HepG2 (cell line): ENCODE results near the gene TRABD. TPM values are rescaled to one million over a fixed set of nuclear protein-coding genes. Genes with fewer than 3 reads are reported as not detected.

Source experiments
- ATAC-seq: fragments of 200-7000 bp; cut with Tn5 transposase; 3 replicates; pipeline ENCODE4 v1.9.1; 2020; ENCODE audit warnings: mild to moderate bottlenecking, moderate library complexity
- BruUV-seq: library from RNA; stranded (reverse); fragments of 400-500 nt; replicated peaks from 2 replicates; lab custom pipeline; 2021; lab: Mats Ljungman, UMichigan
- CTCF ChIA-PET: fragments of 300-600 bp; formaldehyde crosslinking; extraction: SDS; loops from one replicate; lab custom pipeline; 2021; ENCODE audit warnings: low total read pairs, inconsistent platforms, low intra/inter-chr PET ratio; lab: Yijun Ruan, JAX
- POLR2A ChIA-PET: fragments of 350-600 bp; sonication (Branson Sonifier 250); formaldehyde crosslinking; loops from one replicate; lab custom pipeline; 2020; ENCODE audit warnings: antibody characterized with exemption, inconsistent platforms; lab: Yijun Ruan, JAX
- DNase-seq: peaks from one replicate; pipeline ENCODE4 v3.0.0-alpha.2; 2015; ENCODE audit warnings: low spot score
- FAIRE-seq: peaks from 3 replicates; lab custom pipeline; 2011; peaks lifted over from hg19 to GRCh38; lab: Jason Lieb, UNC
- H2AFZ ChIP-seq: one replicate; pipeline ENCODE4 v1.6.1; 2011; ENCODE audit warnings: low read length, inconsistent platforms
- H3K27ac ChIP-seq: fragments of 300-600 bp; 3 replicates; pipeline ENCODE4 v1.8.0; 2011; ENCODE audit warnings: mixed run types, mild to moderate bottlenecking, mixed read lengths, low read length, inconsistent platforms; ENCODE audit not compliant: insufficient read depth; ENCODE audit errors: extremely low read length
- H3K27me3 ChIP-seq, 2 experiments: fragments of 200-600 bp in 1 of 2; 2 replicates in 1 of 2; 3 replicates in 1 of 2; pipeline versions ENCODE4 v1.6.0 to v1.8.0; 2011; ENCODE audit warnings: low read length in 2 of 2, mild to moderate bottlenecking in 2 of 2, moderate library complexity in 2 of 2, inconsistent platforms in 1 of 2; ENCODE audit not compliant: insufficient read depth in 2 of 2, control insufficient read depth in 1 of 2
- H3K36me3 ChIP-seq, 2 experiments: fragments of 200-600 bp in 1 of 2; replicated peaks in 1 of 2; 2 replicates in 1 of 2; 3 replicates in 1 of 2; pipeline versions ENCODE4 v1.5.1 to v1.8.0; 2011; ENCODE audit warnings: low read length in 2 of 2, inconsistent platforms in 1 of 2; ENCODE audit not compliant: insufficient read depth in 2 of 2, control insufficient read depth in 1 of 2
- H3K4me1 ChIP-seq: 2 replicates; pipeline ENCODE4 v1.5.1; 2012; ENCODE audit warnings: low read length, inconsistent platforms; ENCODE audit not compliant: insufficient read depth
- H3K4me2 ChIP-seq: 2 replicates; pipeline ENCODE4 v1.6.0; 2011; ENCODE audit warnings: low read depth, low read length, inconsistent platforms
- H3K4me3 ChIP-seq, 3 experiments: fragments of 200-600 bp in 1 of 3; sonication (generic), shearing (Covaris generic) in 1 of 3; replicated peaks in 1 of 3; 2 replicates each; pipeline ENCODE4 v1.5.1; 2011 to 2016; ENCODE audit warnings: low read length in 3 of 3, inconsistent platforms in 2 of 3, low read depth in 2 of 3, mild to moderate bottlenecking in 2 of 3, control low read depth in 1 of 3, mixed read lengths in 1 of 3; ENCODE audit not compliant: insufficient read depth in 1 of 3
- H3K79me2 ChIP-seq: one replicate; pipeline ENCODE4 v1.6.1; 2011; ENCODE audit warnings: low read length, inconsistent platforms; ENCODE audit not compliant: insufficient read depth
- H3K9ac ChIP-seq: 2 replicates; pipeline ENCODE4 v1.6.0; 2011; ENCODE audit warnings: mild to moderate bottlenecking, low read depth, low read length, inconsistent platforms; ENCODE audit not compliant: insufficient read depth
- H3K9me3 ChIP-seq: 2 replicates; pipeline ENCODE4 v1.5.1; 2012; ENCODE audit warnings: mild to moderate bottlenecking, low read length
- H4K20me1 ChIP-seq: 2 replicates; pipeline ENCODE4 v1.6.0; 2011; ENCODE audit warnings: inconsistent platforms, mild to moderate bottlenecking, low read length, moderate library complexity; ENCODE audit not compliant: insufficient read depth
- AGO2 ChIP-seq: fragments of 200-400 bp; formaldehyde crosslinking; optimal IDR thresholded peaks from 2 replicates; pipeline ENCODE3; 2017; ENCODE audit warnings: mild to moderate bottlenecking, low read depth, low read length, moderate library complexity
- HCFC1 ChIP-seq: fragments of 150-350 bp; IDR thresholded peaks from 2 replicates; pipeline ENCODE4 v1.6.1; 2014; ENCODE audit warnings: low read depth, low read length
- JDP2 ChIP-seq: sonication (generic); formaldehyde crosslinking; IDR thresholded peaks from 2 replicates; pipeline ENCODE4 v1.8.1; 2022; ENCODE audit warnings: missing genetic modification reagents, borderline replicate concordance
- KDM2A ChIP-seq: sonication (generic); formaldehyde crosslinking; IDR thresholded peaks from 2 replicates; pipeline ENCODE4 v1.4.0; 2020; ENCODE audit warnings: low read depth, missing genetic modification reagents, borderline replicate concordance
- MEIS2 ChIP-seq: sonication (generic); formaldehyde crosslinking; IDR thresholded peaks from 2 replicates; pipeline ENCODE4 v1.9.0; 2021; ENCODE audit warnings: mild to moderate bottlenecking, missing genetic modification reagents
- SKI ChIP-seq: fragments of 450-650 bp; IDR thresholded peaks from one replicate; pipeline ENCODE4 v1.6.1; 2018; ENCODE audit warnings: mild to moderate bottlenecking; ENCODE audit not compliant: partially characterized antibody
- SUZ12 ChIP-seq: fragments of 150-350 bp; IDR thresholded peaks from 2 replicates; pipeline ENCODE4 v1.6.1; 2014; ENCODE audit warnings: low read depth, low read length
- ZNF264 ChIP-seq: sonication (generic); formaldehyde crosslinking; IDR thresholded peaks from 2 replicates; pipeline ENCODE4 v1.4.0; 2020; ENCODE audit warnings: missing genetic modification reagents
- ZNF354B ChIP-seq: sonication (generic); formaldehyde crosslinking; IDR thresholded peaks from 2 replicates; pipeline ENCODE4 v1.8.0; 2022; ENCODE audit warnings: mild to moderate bottlenecking, missing genetic modification reagents
- ZNF441 ChIP-seq: sonication (generic); formaldehyde crosslinking; IDR thresholded peaks from 2 replicates; pipeline ENCODE4 v1.7.0; 2021; ENCODE audit warnings: missing genetic modification reagents, borderline replicate concordance
- WGBS: methylation state at CpG from one replicate; pipeline ENCODE4 v1.1.6; 2017; ENCODE audit warnings: low lambda C conversion rate; 5-methylcytosine and 5-hydroxymethylcytosine counted together
- in situ Hi-C: cut with HindIII; loops from 2 replicates; pipeline ENCODE4 v1.10.0; 2017; ENCODE audit warnings: low pct_unique_long_range_greater_than_20kb; ENCODE audit not compliant: extremely low pct_ligation_motif_present
- intact Hi-C: fragments of 100-400 bp; cut with micrococcal nuclease; formaldehyde crosslinking; loops from one replicate; pipeline ENCODE4 v1.10.0; 2022; ENCODE audit not compliant: unreplicated experiment
- polyA plus RNA-seq, 8 experiments: library from polyadenylated mRNA; depleted of rRNA in 3 of 8; stranded (reverse) in 7 of 8; unstranded in 1 of 8; fragments of >200 nt; fragmentation: Illumina TruSeq in 4 of 8; extraction: Trizol in 4 of 8; gene quantifications; 2 replicates each; pipeline versions ENCODE4 v1.2.1 to v1.2.3, GENCODE V29; 2011 to 2016; ENCODE audit warnings: low read depth in 4 of 8, missing spikeins in 1 of 8, mixed read lengths in 1 of 8; ENCODE audit not compliant: insufficient read depth in 1 of 8
- total RNA-seq, 5 experiments: library from RNA; depleted of rRNA; stranded (reverse); fragments of >200 nt; fragmentation: Illumina TruSeq; extraction: Trizol; gene quantifications; 2 replicates each; pipeline ENCODE4 v1.2.3, GENCODE V29; 2016; ENCODE audit warnings: low read depth in 1 of 5
- TF ChIP-seq, protein P1 (sequence below): sonication (generic); formaldehyde crosslinking; IDR thresholded peaks from 2 replicates; pipeline ENCODE4 v1.4.0; 2020; ENCODE audit warnings: mild to moderate bottlenecking, missing genetic modification reagents
- TF ChIP-seq, protein P2 (sequence below): sonication (generic); formaldehyde crosslinking; IDR thresholded peaks from 2 replicates; pipeline ENCODE4 v1.8.0; 2022; ENCODE audit warnings: mild to moderate bottlenecking, missing genetic modification reagents, moderate library complexity
- TF ChIP-seq, protein P3 (sequence below): sonication (generic); formaldehyde crosslinking; IDR thresholded peaks from 2 replicates; pipeline ENCODE4 v1.8.1; 2022; ENCODE audit warnings: mild to moderate bottlenecking, missing genetic modification reagents
- TF ChIP-seq, protein P4 (sequence below): sonication (generic); formaldehyde crosslinking; IDR thresholded peaks from 2 replicates; pipeline ENCODE4 v1.4.0; 2020; ENCODE audit warnings: missing genetic modification reagents; ENCODE audit errors: not compliant biosample characterization
- TF ChIP-seq, protein P5 (sequence below): sonication (generic); formaldehyde crosslinking; IDR thresholded peaks from 2 replicates; pipeline ENCODE4 v1.8.1; 2023; ENCODE audit warnings: mild to moderate bottlenecking, missing genetic modification reagents

Gene TRABD
- total and polyA plus RNA-seq, 2 of the 13 experiments (the other 11 are each of a cell fraction or from before 2014, with no cell fraction given): 21.5 to 28.9 TPM

DNA sequence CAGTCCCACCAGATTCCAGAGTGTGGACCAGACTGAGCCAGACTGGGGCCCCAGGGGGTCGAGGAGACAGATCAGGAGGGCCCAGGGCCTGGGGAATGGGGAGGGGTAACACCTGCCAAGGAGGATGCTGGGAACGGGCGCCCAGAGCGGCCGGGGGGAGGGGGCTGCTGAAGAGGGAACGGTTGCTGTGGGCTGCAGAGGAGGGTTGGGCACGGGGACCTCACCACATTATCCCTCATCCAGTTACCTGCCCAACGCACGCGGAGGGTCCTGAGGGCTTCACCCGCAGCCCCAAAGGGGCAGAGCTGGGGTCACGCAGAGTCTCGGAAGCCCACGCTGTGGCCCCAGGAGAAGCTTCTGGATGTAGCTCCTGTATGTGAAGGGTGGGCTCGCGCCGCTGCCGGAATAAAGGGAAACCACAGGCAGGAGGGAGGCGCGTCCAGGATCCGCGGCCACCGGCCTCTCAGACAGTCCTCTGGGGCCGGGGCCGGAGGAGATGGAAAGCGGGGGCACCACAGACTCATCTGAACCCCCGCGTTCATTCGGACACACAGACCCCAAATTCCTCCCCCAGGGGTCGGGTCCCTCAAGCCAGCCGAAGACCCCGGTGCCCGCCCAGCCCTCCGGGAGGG is 14.2 kb downstream of the TRABD start:
- in situ Hi-C loops: no loop called here
- no peaks in the 10 kb centered on the region for H3K9me3 ChIP-seq
- peak overlapping the region; percentile 27 for H3K27ac ChIP-seq
- ChIA-PET POLR2A (no interaction called here), CTCF (no interaction called here)
- intact Hi-C loops: no loop called here
- no peak overlapping the region for H2AFZ ChIP-seq
- H3K79me2 ChIP-seq: peaks cover 14% of the 10 kb centered on the region
- peaks cover 11% of the 10 kb centered on the region for H4K20me1 ChIP-seq
- DNase-seq (no peak), FAIRE-seq (no peak), ATAC-seq (peak; percentile 36)
- no peaks in the 10 kb centered on the region for H3K27me3 ChIP-seq
- WGBS: 40% methylated on average over 18 of the region's 34 CpGs
- peak overlapping the region; percentile 80 for H3K4me2 ChIP-seq
- BruUV-seq: no TSS peak
- H3K36me3 ChIP-seq: peaks cover 5 to 8% of the 10 kb centered on the region in 2 experiments; a peak in 3 of 5 replicates
- peaks cover 33% of the 10 kb centered on the region for H3K4me1 ChIP-seq
- H3K9ac ChIP-seq: peak overlapping the region; percentile 67
- peak overlapping the region; percentile 70 to 91 (median 88); a peak in 5 of 6 replicates for H3K4me3 ChIP-seq
- TF ChIP-seq HCFC1: no peak
- TF ChIP-seq, protein P1, sequence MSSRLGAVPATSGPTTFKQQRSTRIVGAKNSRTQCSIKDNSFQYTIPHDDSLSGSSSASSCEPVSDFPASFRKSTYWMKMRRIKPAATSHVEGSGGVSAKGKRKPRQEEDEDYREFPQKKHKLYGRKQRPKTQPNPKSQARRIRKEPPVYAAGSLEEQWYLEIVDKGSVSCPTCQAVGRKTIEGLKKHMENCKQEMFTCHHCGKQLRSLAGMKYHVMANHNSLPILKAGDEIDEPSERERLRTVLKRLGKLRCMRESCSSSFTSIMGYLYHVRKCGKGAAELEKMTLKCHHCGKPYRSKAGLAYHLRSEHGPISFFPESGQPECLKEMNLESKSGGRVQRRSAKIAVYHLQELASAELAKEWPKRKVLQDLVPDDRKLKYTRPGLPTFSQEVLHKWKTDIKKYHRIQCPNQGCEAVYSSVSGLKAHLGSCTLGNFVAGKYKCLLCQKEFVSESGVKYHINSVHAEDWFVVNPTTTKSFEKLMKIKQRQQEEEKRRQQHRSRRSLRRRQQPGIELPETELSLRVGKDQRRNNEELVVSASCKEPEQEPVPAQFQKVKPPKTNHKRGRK: no peak
- no peak for TF ChIP-seq SKI
- TF ChIP-seq, protein P2, sequence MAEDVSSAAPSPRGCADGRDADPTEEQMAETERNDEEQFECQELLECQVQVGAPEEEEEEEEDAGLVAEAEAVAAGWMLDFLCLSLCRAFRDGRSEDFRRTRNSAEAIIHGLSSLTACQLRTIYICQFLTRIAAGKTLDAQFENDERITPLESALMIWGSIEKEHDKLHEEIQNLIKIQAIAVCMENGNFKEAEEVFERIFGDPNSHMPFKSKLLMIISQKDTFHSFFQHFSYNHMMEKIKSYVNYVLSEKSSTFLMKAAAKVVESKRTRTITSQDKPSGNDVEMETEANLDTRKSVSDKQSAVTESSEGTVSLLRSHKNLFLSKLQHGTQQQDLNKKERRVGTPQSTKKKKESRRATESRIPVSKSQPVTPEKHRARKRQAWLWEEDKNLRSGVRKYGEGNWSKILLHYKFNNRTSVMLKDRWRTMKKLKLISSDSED: no peak
- TF ChIP-seq ZNF441: no peak
- TF ChIP-seq, protein P3, sequence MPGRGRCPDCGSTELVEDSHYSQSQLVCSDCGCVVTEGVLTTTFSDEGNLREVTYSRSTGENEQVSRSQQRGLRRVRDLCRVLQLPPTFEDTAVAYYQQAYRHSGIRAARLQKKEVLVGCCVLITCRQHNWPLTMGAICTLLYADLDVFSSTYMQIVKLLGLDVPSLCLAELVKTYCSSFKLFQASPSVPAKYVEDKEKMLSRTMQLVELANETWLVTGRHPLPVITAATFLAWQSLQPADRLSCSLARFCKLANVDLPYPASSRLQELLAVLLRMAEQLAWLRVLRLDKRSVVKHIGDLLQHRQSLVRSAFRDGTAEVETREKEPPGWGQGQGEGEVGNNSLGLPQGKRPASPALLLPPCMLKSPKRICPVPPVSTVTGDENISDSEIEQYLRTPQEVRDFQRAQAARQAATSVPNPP (CRISPR knock-in tag): no peak
- peak; percentile 91; the same call in 1 of the 2 replicates for TF ChIP-seq KDM2A (CRISPR knock-in tag)
- no peak for TF ChIP-seq SUZ12
- TF ChIP-seq, protein P4, sequence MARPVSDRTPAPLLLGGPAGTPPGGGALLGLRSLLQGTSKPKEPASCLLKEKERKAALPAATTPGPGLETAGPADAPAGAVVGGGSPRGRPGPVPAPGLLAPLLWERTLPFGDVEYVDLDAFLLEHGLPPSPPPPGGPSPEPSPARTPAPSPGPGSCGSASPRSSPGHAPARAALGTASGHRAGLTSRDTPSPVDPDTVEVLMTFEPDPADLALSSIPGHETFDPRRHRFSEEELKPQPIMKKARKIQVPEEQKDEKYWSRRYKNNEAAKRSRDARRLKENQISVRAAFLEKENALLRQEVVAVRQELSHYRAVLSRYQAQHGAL (CRISPR knock-in tag): no peak
- TF ChIP-seq JDP2 (CRISPR knock-in tag): no peak
- TF ChIP-seq, protein P5, sequence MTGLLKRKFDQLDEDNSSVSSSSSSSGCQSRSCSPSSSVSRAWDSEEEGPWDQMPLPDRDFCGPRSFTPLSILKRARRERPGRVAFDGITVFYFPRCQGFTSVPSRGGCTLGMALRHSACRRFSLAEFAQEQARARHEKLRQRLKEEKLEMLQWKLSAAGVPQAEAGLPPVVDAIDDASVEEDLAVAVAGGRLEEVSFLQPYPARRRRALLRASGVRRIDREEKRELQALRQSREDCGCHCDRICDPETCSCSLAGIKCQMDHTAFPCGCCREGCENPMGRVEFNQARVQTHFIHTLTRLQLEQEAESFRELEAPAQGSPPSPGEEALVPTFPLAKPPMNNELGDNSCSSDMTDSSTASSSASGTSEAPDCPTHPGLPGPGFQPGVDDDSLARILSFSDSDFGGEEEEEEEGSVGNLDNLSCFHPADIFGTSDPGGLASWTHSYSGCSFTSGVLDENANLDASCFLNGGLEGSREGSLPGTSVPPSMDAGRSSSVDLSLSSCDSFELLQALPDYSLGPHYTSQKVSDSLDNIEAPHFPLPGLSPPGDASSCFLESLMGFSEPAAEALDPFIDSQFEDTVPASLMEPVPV (CRISPR knock-in tag): 0 out of 2 replicates have a peak, but pooled peaks have one; percentile 7
- TF ChIP-seq ZNF264 (CRISPR knock-in tag): no peak
- peak; percentile 89 for TF ChIP-seq AGO2
- TF ChIP-seq ZNF354B: no peak
- TF ChIP-seq MEIS2 (CRISPR knock-in tag): no peak
